Measurements from ENCODE around the gene PITRM1.

PITRM1 gene

DNA sequence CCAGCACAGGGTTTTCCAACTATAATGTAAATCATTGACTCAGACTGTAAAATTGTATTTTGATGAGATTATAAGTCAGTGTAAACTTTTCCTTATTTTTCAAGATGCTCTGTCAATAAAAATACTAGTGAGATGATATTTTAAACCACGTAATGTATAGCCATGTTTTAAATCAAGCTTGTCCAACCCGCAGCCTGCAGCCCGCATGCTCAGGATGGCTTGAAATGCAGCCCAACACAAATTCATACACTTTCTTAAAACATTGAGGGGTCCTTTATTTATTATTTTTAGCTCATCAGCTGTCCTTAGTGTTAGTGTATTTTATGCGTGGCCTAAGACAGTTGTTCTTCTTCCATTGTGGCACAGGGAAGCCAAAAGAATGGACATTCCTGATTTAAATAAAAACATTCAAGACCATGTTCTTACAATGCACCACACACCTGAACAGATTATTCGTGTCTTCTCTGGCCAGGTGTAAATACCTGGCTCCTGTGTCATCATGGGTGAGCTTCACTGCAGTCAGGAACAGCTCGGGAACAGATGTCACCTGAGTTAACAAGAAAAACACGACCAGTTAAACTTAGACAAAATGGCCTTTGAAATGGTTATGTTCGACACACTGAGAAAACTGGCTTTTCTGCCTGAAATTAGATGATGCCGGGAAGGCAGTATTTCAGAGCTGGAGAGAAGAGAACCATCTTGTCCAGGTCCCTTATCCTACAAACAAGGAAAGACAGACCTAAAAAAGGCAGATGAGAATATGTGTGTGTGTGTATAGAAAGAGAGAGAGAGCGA lies 5.9 kb downstream of the PITRM1 start:
- no peak for DNase-seq

DNA sequence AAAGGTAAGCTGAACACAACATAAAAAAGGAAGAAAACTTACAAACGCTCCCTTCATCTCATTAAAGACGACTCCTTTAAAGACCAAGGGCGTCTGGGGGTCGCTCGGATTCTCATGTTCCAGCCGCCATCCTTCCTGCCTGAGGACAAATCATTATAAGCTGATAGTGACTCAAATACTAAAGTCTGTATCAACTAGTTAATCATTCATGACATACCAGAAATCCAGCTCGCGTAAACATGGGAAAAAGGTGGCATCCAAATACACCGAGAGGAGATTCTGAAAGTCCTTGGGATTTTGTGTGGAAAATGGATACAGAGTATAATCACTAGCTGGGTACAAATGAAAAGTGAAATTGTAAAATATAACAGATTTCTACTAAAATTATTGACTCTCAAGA lies 7.4 kb downstream of the PITRM1 start:
- DNase-seq = no peak

- DNase-seq = no peak
These were observed 8.7 kb downstream of the PITRM1 start for GRCh38 chr10:3163879-3164278.

- DNase-seq = no peak
These were observed 10.0 kb downstream of the PITRM1 start for GRCh38 chr10:3162533-3162932.

DNA sequence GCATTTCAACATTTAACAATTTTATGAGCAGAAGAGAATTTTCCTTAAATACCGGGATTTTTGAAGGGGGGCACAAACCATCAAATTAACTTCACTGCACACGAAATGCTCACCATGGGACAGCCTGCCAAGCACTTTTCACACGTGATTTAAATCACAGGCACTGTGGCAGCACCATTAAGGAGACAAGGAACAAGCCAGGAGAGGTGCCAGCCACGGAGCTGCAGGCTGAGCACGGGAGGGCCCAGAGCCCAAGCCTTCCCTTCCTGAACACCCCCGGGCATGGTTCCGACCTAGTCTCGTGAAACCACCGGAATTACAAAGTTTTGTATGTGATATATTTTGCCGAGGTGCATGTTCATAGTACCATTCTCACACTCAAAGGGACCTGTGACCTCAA lies 13.4 kb downstream of the PITRM1 start:
- no peak for DNase-seq

GRCh38 chr10:3154666-3155065 lies 17.9 kb downstream of the PITRM1 start:
- no peak for DNase-seq

DNA sequence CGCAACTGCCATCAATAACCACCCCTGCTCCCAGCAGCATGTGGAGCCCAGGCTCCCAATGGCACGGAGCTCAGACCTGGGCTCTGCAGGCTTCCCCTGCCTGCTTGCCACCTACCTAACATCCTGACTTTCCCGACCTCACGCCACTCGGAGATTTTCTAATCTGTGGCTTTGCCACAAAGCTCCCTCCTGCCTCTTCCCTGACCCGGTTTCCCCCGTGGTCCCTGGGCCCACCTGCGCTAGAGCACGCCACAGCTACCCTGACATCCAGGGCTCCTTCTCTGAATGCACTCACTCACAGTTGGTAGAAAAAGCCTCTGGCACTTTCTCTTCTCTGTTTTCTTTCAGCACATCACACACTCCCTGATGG lies 20.0 kb downstream of the PITRM1 start:
- no peak for DNase-seq

DNA sequence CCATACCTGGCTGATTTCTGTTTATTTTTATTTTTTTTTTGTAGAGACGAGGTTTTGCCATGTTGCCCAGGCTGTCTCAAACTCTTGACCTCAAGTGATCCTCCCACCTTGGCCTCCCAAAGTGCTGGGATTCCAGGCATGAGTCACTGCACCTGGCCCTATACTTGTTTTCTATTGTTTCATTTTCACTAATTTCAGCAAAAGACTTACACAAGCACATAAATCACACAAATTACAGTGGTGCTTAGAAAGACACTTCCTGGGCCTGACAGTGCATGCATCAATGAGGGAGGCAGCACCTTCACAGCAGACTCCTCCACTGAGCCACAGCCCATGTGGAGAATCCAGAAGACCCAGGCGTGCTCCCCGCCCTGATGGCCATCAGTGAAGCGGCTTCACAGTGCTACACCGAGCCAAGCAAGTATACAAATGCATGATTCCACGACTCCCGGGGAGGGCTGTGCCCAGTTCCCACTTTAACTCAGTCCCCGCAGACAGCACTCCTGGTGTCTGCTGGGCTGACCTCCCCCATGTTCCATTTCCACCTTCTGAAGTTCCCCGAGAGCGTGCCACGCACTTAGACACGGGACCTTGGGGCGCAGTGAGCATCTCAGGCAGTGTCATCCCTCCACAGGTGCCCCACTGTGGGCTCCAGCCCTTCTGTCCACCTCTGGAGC lies 20.6 kb downstream of the PITRM1 start:
- DNase-seq = no peak

GRCh38 chr10:3150961-3151360 lies 21.6 kb downstream of the PITRM1 start:
- no peak for DNase-seq

DNA sequence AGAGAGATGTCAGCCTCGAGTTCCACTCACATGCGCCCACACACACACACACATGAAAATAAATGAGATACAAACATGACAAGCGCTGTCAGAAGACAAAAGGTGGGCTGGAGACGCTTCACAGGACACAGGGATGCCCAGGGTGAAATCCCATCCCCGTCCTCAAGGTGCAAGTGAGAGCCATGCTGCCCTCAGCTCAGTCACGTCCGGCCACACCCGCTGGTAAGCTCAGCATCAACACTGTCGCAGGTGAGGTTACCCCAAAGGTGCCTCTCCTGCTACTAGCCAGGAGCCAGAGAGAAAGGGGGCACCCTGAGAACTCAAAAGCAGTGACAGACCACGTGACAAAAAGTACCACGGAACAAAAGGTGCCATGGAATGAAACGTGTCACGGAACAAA lies 22.2 kb downstream of the PITRM1 start:
- no peak for DNase-seq

DNA sequence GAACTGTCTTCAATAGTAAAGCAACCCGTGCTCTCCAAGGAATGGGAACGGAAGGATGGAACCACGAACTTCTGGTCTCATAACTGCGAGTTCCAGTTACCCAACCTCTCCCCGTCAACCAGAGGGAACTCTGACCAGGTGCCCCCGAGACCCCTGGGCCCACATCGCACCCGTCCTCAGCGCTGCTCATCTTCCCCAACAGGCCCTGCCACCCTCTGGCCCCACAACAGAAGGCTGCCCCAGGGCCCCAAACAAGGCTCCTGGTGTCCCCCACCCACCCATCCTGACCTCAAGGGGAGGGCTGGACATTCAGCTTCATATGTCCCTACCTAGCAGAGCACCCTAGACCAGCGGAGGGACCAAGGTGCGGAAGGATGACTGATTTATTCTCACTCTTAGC lies 22.7 kb downstream of the PITRM1 start:
- no peak for DNase-seq

- no peak for DNase-seq
These were observed 23.6 kb downstream of the PITRM1 start for GRCh38 chr10:3148994-3149393.

DNA sequence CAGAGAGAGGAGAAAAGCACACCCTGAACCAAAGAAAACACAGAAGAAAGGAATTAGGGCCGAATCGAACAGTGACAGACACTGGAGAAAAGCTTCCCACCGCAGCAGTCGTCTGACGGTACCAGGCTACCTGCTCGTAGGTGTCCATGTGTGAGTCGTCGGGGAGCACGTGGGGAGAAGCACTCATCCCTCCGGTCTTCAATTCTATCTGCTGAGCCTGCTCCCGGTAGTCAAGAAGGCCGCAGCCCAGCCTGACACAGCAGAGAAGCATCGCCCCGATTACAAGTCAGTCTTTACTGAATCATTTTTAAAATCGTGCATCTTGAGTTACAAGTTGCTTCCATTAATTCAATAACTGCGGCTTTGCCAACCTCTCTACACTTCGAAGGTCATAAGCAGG lies 24.5 kb downstream of the PITRM1 start:
- no peak for DNase-seq

GRCh38 chr10:3147117-3147820 lies 25.3 kb downstream of the PITRM1 start:
- DNase-seq = no peak

DNA sequence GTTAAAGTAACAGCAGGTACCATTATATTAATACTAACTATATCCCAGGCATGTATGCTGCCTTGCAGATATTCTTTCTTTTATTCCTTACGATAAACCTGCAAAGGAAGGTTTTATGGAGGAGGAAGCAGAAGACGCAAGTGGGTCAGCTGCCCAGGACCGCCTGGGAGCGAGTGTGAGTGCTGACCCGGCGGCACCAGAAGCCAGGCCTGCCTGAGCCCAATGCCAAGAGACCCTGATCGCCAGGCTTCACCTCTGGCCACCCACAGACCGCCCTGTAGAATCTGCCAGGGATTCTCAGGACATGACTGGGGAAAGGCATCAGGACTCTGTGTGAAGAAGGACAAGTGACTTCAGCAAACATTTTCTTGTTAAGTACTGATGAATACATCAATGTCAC lies 26.3 kb downstream of the PITRM1 start:
- DNase-seq = no peak

GRCh38 chr10:3145366-3145765 lies 27.2 kb downstream of the PITRM1 start:
- DNase-seq = no peak

DNA sequence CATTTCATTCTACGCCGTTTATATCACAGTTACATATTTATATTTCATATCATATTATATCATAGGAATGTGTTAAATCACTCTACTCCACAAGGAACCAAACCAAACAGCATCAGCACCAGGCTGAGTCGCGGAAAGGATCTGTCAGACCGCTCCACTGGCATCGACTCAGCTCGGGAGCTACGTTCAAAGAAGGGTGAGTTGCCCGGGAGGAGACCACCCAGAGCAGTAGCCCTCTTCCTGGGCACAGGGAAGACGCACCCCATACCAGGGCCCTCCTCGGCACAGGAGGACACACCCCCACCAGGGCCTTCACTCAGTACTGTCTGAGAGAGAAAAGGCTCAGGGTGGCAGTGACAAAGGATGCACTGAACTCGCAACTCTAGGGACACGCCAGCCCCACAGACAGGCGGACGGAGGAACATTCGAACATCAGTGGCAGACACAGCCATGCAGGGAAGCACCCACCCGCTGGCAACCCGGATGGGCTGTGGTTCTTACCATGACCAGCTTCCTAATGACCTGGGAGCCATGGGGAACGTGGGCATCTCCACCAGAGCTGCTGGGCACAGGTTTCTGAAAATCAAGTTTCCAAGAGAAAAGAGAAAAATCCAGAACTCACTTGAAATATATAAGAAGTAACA lies 28.7 kb downstream of the PITRM1 start:
- no peak for DNase-seq

GRCh38 chr10:3143366-3143765 lies 29.2 kb downstream of the PITRM1 start:
- no peak for DNase-seq

GRCh38 chr10:3142146-3142875 lies 30.3 kb downstream of the PITRM1 start:
- no peak for DNase-seq

DNA sequence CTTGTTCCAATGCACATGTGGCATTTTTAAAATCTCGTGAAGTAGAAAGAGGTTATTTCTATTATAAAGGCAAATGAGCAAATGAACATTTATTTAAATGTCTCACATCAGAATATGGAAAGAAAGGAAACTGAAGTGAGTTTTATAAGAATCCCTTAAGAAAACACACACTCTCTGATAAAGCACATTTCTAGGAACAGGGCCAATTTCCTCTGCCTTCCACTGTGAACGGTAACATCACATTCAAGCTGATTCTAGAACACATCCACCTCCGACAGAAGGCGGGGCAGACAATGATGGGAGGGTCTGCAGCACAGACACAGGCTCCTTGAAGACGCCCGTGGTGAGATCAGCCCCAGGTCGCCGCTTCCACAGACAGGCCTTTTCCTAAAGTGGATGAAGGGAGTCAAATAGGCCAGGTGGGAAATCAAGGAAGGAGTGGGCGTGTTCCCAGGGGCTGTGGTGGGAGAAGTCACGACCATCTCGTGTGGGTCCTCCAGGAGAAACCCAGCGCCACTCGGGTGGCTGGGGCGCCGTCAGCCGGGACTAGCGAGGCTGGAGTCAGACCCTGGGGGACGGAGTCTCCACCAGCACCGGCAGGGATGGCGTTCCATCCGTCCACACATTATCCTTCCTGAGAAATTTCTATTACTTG lies 31.1 kb downstream of the PITRM1 start:
- DNase-seq = no peak

DNA sequence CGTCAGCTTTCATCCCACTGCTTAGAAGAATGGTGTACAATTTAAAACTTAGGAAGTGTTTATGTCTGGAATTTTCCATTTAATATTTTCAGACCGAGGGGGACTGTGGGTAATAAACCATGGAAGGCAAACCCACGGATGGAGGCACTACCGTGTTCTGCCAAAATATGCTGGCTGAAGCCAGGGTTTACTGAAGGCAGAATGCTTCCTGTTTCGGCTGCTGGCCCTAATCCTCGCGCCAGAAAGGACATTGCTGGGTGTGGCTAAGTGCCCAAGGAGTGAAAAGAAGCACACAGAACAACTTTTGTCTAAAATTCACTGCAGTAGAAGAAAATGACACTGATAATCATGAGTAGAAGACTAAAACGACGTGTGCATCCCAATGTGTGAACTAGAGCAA lies 32.3 kb downstream of the PITRM1 start:
- DNase-seq = no peak

- DNase-seq = no peak
These were observed 33.2 kb downstream of the PITRM1 start for GRCh38 chr10:3139216-3139910.

All from NCI-H1092 treated with DMSO at 0.1 percent for 48 hours (cell line).